Pancreas (tissue), 10 donors: Measurements from ENCODE around the gene HIP1R. TPM values are rescaled to one million over a fixed set of nuclear protein-coding genes. Genes with fewer than 3 reads are reported as not detected.

ENCODE experiments used
- ATAC-seq, 4 donors: fragments of 200-7000 bp; cut with Tn5 transposase; one replicate each; pipeline versions ENCODE4 v1.8.0 to v1.9.1; 2020; ENCODE audit warnings: mild to moderate bottlenecking in 4 of 4, moderate library complexity in 4 of 4
- DNase-seq, 6 donors: peaks; one replicate each; pipeline ENCODE4 v3.0.0-alpha.2; 2020
- FAIRE-seq: peaks from 2 replicates; lab custom pipeline; 2012; peaks lifted over from hg19 to GRCh38; lab: Jason Lieb, UNC
- H3K27ac ChIP-seq, 4 donors: fragments of 200-600 bp; sonication (generic); 1 replicate in 3 of 4; 2 replicates in 1 of 4; pipeline versions ENCODE4 v1.5.0 to v1.8.0; 2020
- H3K27me3 ChIP-seq, 4 donors: fragments of 200-600 bp; one replicate each; pipeline ENCODE4 v1.8.0; 2021
- H3K36me3 ChIP-seq, 3 donors: fragments of 200-600 bp; sonication (generic) in 1 of 3; one replicate each; pipeline versions ENCODE4 v1.5.0 to v1.8.0; 2020 to 2021
- H3K4me1 ChIP-seq, 3 donors: fragments of 200-600 bp; one replicate each; pipeline ENCODE4 v1.8.0; 2021
- H3K4me3 ChIP-seq, 4 donors: fragments of 200-600 bp; sonication (generic) in 2 of 4; one replicate each; pipeline versions ENCODE4 v1.5.0 to v1.8.0; 2020 to 2021
- H3K9me3 ChIP-seq, 4 donors: fragments of 200-600 bp; one replicate each; pipeline ENCODE4 v1.8.0; 2021
- CTCF ChIP-seq, 4 donors: fragments of 200-600 bp; sonication (generic) in 3 of 4; IDR thresholded peaks; one replicate each; pipeline versions ENCODE4 v1.5.0 to v1.8.0; 2021; ENCODE audit warnings: antibody characterized with exemption in 4 of 4
- WGBS, 2 donors: extraction: QIAGEN DNeasy Blood & Tissue Kit; methylation state at CpG; one replicate each; pipeline ENCODE4 v1.1.7; 2013; 5-methylcytosine and 5-hydroxymethylcytosine counted together
- intact Hi-C, 3 donors: fragments of 100-400 bp; cut with DNase I; formaldehyde crosslinking; loops; one replicate each; pipeline versions ENCODE4 v1.11.1 to v1.14.2; 2022
- polyA plus RNA-seq, 2 donors: library from polyadenylated mRNA; stranded (reverse); fragments of 200-250 nt; gene quantifications; one replicate each; pipeline ENCODE4 v1.2.3, GENCODE V29; 2013
- total RNA-seq, 6 donors: library from RNA; stranded (reverse); fragmentation: NEBNext Ultra II Directional in 4 of 6; extraction: Animal tissue kit (Norgen Biotek cat#: 25700) in 4 of 6; gene quantifications; one replicate each; pipeline versions ENCODE4 v1.2.1 to v1.2.4, GENCODE V29; 2021 to 2023
- donor health status: healthy with polysubstance abuse.
- donor health status: DM: no; HTN: no; CAD: no; lungs with moderate emphysema.
- donor health status: DM: no; HTN: no; CAD: no.
- donor health status: control.
- donor health status: control.
- donor health status: Bipolar disorder and iron deficiency.
- donor health status: DM: yes; HTN: yes; CAD: no.
- donor health status: DM: no; HTN: no; CAD: no.
- donor health status: DM: no; HTN: no; CAD: no.
- donor health status: DM: yes; HTN: yes; CAD: no.

HIP1R gene
- total and polyA plus RNA-seq, 8 donors: 41.0 to 206 (median 50.8) TPM

GRCh38 chr12:122895320-122895703 is 60.1 kb downstream of the HIP1R start:
- ATAC-seq (peak; percentile 5 to 20 (median 15)), FAIRE-seq (no peak), DNase-seq (no peak)
- H3K36me3 ChIP-seq: no peaks in the 10 kb centered on the region
- no peaks in the 10 kb centered on the region for H3K9me3 ChIP-seq
- peaks cover 30 to 43% (median 37%) of the 10 kb centered on the region in 3 donors for H3K4me1 ChIP-seq
- WGBS, 2 donors: 3 to 5% methylated on average over 9 of the region's 9 CpGs
- no peaks in the 10 kb centered on the region for H3K27me3 ChIP-seq
- TF ChIP-seq CTCF (IDR thresholded peaks at IDR 0.05): no peak
- peak overlapping the region; percentile 74 to 96 (median 80) for H3K27ac ChIP-seq
- intact Hi-C loops: no loop called here
- peak overlapping the region; percentile 51 to 81 (median 72) for H3K4me3 ChIP-seq

GRCh38 chr12:122895704-122896636 is 60.7 kb downstream of the HIP1R start, which contains the start of gene VPS37B:
VPS37B (minus strand) TSS chr12:122896124; CDS start chr12:122896062, 62 bp downstream.
- Histone ChIP-seq H3K4me1 (peaks cover 23 to 36% (median 31%) of the 10 kb centered on the region in 3 donors), H3K36me3 (no peaks in the 10 kb centered on the region), H3K4me3 (peak within 1 kb of the TSS; percentile 51 to 81 (median 72)), H3K27ac (peak within 1 kb of the TSS; percentile 74 to 96 (median 80)), H3K27me3 (no peaks in the 10 kb centered on the region), H3K9me3 (no peaks in the 10 kb centered on the region)
- peak; percentile 72 to 95 (median 88) for DNase-seq
- 7% methylated on average over 81 of the region's 81 CpGs for WGBS, 2 donors
- ATAC-seq: peak; percentile 75 to 85 (median 80)
- TF ChIP-seq CTCF (IDR thresholded peaks at IDR 0.05): no peak
- FAIRE-seq: no peak
- intact Hi-C loops: no loop called here

GRCh38 chr12:122896662-122897061 is 61.4 kb downstream of the HIP1R start:
- ATAC-seq: no peak
- no peak for FAIRE-seq
- peaks cover 18 to 29% (median 24%) of the 10 kb centered on the region in 3 donors for H3K4me1 ChIP-seq
- no peak for TF ChIP-seq CTCF (IDR thresholded peaks at IDR 0.05)
- no peaks in the 10 kb centered on the region for H3K36me3 ChIP-seq
- 93 to 96% methylated on average over 7 of the region's 7 CpGs for WGBS, 2 donors
- DNase-seq: no peak
- no peaks in the 10 kb centered on the region for H3K9me3 ChIP-seq
- intact Hi-C loops: no loop called here
- no peak overlapping the region for H3K4me3 ChIP-seq
- peak overlapping the region in 3 of 4 donors; percentile 77 to 96 (median 83) for H3K27ac ChIP-seq
- no peaks in the 10 kb centered on the region for H3K27me3 ChIP-seq

- H3K27ac ChIP-seq: peak overlapping the region in 1 of 4 donors; percentile 36
These were observed 64.6 kb downstream of the HIP1R start for GRCh38 chr12:122899887-122900286.

More at GRCh38 chr12:122899887-122900286, 64.6 kb downstream of the HIP1R start:
- 92 to 94% methylated on average over 6 of the region's 6 CpGs for WGBS, 2 donors
- H3K4me3 ChIP-seq: no peak overlapping the region
- peaks cover 0 to 14% (median 7%) of the 10 kb centered on the region in 3 donors for H3K4me1 ChIP-seq
- no peaks in the 10 kb centered on the region for H3K9me3 ChIP-seq
- ATAC-seq: no peak
- no peak for TF ChIP-seq CTCF (IDR thresholded peaks at IDR 0.05)
- intact Hi-C loops: no loop called here
- H3K36me3 ChIP-seq: no peaks in the 10 kb centered on the region
- H3K27me3 ChIP-seq: no peaks in the 10 kb centered on the region
- FAIRE-seq: no peak
- no peak for DNase-seq
